Measurements from ENCODE around the gene PGC.
A peak's percentile ranks its signal among the peaks of the same experiment; 100 is the strongest.

The PGC gene

GRCh38 chr6:41714556-41715273 lies 32.5 kb downstream of the PGC start:
- no peak for DNase-seq (ENCODE audit: low read depth in 1 of 2, low spot score in 1 of 2)

GRCh38 chr6:41713650-41714291 lies 33.4 kb downstream of the PGC start:
- no peak for DNase-seq (ENCODE audit: low read depth in 1 of 2, low spot score in 1 of 2)

GRCh38 chr6:41713159-41713649 lies 34.0 kb downstream of the PGC start:
- no peak for DNase-seq (ENCODE audit: low read depth in 1 of 2, low spot score in 1 of 2)

- DNase-seq (ENCODE audit: low read depth in 1 of 2, low spot score in 1 of 2), result no peak
These were observed 34.5 kb downstream of the PGC start for GRCh38 chr6:41712651-41713103.

- no peak for DNase-seq (ENCODE audit: low read depth in 1 of 2, low spot score in 1 of 2)
These were observed 35.7 kb downstream of the PGC start for GRCh38 chr6:41711323-41712038.

- no peak for DNase-seq (ENCODE audit: low read depth in 1 of 2, low spot score in 1 of 2)
These were observed 37.8 kb downstream of the PGC start for GRCh38 chr6:41709375-41709774.

GRCh38 chr6:41708856-41709255 lies 38.3 kb downstream of the PGC start:
- no peak for DNase-seq (ENCODE audit: low read depth in 1 of 2, low spot score in 1 of 2)

- DNase-seq (ENCODE audit: low read depth in 1 of 2, low spot score in 1 of 2), result peak in 1 of 2 donors; percentile 19
These were observed 39.5 kb downstream of the PGC start for GRCh38 chr6:41707565-41708200.

GRCh38 chr6:41706876-41707564 lies 40.2 kb downstream of the PGC start:
- peak in 1 of 2 donors; percentile 12 for DNase-seq (ENCODE audit: low read depth in 1 of 2, low spot score in 1 of 2)

GRCh38 chr6:41705996-41706835 lies 41.0 kb downstream of the PGC start:
- peak; percentile 35 to 68 for DNase-seq (ENCODE audit: low read depth in 1 of 2, low spot score in 1 of 2)

GRCh38 chr6:41705311-41705995 lies 41.7 kb downstream of the PGC start:
- DNase-seq (ENCODE audit: low read depth in 1 of 2, low spot score in 1 of 2), result no peak

GRCh38 chr6:41704656-41705310 lies 42.4 kb downstream of the PGC start:
- DNase-seq (ENCODE audit: low read depth in 1 of 2, low spot score in 1 of 2), result no peak

GRCh38 chr6:41704028-41704427 lies 43.2 kb downstream of the PGC start:
- no peak for DNase-seq (ENCODE audit: low read depth in 1 of 2, low spot score in 1 of 2)

- no peak for DNase-seq (ENCODE audit: low read depth in 1 of 2, low spot score in 1 of 2)
These were observed 44.3 kb downstream of the PGC start for GRCh38 chr6:41702771-41703494.

GRCh38 chr6:41702089-41702745 lies 45.0 kb downstream of the PGC start:
- no peak for DNase-seq (ENCODE audit: low read depth in 1 of 2, low spot score in 1 of 2)

GRCh38 chr6:41700463-41701347 lies 46.5 kb downstream of the PGC start:
- no peak for DNase-seq (ENCODE audit: low read depth in 1 of 2, low spot score in 1 of 2)

GRCh38 chr6:41699063-41699462 lies 48.1 kb downstream of the PGC start:
- DNase-seq (ENCODE audit: low read depth in 1 of 2, low spot score in 1 of 2), result no peak
